Right lobe of liver (tissue), 4 donors: ENCODE measurements around the gene PARVB.

Experiments
- POLR2A ChIP-seq: fragments of 450-650 bp; IDR thresholded peaks from one replicate; pipeline ENCODE4 v1.6.1; 2017; ENCODE audit warnings: antibody characterized with exemption, mild to moderate bottlenecking
- TF ChIP-seq, protein P1 (sequence below), 4 donors: fragments of 200-600 bp in 3 of 4; fragments of 450-650 bp in 1 of 4; IDR thresholded peaks; one replicate each; pipeline versions ENCODE4 v1.5.1 to v1.8.0; 2016 to 2022; ENCODE audit warnings: antibody characterized with exemption in 4 of 4, mild to moderate bottlenecking in 2 of 4
- donor health status: DM: no; HTN: no; CAD: no.
- donor health status: DM: no; HTN: no; CAD: no.
- donor health status: DM: no; HTN: yes; CAD: no.

DNA sequence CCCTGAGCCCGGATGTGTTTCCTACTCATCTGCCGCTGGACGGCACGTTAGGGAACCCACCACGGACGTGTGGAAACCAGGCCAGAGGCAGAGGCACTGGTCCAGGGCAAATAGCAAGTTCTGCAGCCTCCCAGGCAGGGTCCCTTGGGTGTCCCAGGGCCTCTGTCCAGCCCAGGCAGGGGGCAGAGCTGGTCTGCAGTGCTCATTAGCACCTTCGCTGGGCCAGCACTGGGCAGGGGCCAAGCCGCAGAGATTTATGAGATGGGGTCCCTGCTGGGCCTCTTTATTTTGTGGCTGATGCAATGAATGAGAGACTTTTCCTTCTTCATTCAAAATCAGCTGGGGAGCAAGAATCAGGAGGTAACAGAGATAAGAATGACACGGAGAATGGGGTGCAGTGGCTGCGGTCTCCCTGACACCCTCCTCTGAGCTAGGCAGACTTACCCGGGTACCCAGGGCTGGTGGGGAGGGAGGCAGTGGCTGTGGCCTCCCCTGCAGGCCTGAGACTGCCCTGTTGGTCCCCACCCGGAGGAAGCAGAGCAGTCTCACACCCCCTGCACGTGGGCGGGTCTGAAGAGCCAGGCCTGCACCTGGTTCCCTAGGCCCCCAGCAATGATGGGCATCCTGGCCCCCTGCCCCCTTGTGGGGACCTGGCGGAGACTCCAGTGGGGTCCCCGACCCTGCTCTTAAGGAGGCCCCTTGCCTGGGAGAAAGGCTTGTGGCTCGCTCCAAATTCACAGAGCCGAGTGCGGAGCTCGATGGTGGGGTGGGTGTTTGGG, 142.6 kb downstream of the PARVB start:
- TF ChIP-seq, protein P1, sequence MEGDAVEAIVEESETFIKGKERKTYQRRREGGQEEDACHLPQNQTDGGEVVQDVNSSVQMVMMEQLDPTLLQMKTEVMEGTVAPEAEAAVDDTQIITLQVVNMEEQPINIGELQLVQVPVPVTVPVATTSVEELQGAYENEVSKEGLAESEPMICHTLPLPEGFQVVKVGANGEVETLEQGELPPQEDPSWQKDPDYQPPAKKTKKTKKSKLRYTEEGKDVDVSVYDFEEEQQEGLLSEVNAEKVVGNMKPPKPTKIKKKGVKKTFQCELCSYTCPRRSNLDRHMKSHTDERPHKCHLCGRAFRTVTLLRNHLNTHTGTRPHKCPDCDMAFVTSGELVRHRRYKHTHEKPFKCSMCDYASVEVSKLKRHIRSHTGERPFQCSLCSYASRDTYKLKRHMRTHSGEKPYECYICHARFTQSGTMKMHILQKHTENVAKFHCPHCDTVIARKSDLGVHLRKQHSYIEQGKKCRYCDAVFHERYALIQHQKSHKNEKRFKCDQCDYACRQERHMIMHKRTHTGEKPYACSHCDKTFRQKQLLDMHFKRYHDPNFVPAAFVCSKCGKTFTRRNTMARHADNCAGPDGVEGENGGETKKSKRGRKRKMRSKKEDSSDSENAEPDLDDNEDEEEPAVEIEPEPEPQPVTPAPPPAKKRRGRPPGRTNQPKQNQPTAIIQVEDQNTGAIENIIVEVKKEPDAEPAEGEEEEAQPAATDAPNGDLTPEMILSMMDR (IDR thresholded peaks at IDR 0.05), result no peak
- no peak for TF ChIP-seq POLR2A
